NK-92 (cell line): ENCODE data around the gene RPL22.

ENCODE experiments used
- DNase-seq: peaks from one replicate; lab custom pipeline; 2025; ENCODE audit not compliant: unreplicated experiment; lab: John Stamatoyannopoulos, UW

Gene RPL22

DNA sequence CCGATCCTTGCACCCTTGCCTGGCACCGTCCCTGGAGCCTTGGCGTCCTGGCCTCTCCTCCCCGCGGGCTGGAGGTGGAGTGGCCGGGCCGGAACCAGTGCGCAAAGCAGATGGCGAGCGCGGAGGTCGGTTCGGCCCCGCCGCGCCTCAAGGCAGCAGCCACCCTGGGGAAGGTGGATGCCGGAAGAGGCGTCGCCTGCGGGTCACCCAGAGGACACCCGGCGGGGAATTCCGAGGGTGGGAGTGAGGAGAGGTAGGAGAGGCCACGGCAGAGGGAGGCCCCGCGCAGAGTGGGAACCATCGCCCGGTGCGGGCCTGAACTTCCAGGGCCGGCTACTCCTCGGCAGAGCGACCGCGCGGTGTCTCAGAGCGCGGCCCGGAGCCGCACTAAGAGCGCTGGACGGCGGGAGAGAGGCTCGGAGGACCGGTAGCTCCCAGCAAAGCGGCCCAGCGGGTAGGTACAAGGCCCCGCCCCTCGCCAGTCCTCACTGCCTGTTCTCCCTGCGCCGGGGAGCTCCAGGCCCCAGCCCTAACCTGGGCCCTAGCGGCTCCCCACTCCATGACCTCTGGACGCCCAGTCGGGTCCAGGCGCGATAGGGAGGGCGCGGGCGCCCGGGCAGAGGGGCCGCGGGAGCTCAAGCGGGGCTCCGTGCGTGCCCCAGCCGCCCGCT is 6.6 kb upstream of the RPL22 start, which contains the start of gene RNF207:
Gene RNF207, plus strand, starts transcription at position 271 of the 671 bp plus-strand sequence. CDS start 417 bp downstream, outside the sequence.
- no peak for DNase-seq

DNA sequence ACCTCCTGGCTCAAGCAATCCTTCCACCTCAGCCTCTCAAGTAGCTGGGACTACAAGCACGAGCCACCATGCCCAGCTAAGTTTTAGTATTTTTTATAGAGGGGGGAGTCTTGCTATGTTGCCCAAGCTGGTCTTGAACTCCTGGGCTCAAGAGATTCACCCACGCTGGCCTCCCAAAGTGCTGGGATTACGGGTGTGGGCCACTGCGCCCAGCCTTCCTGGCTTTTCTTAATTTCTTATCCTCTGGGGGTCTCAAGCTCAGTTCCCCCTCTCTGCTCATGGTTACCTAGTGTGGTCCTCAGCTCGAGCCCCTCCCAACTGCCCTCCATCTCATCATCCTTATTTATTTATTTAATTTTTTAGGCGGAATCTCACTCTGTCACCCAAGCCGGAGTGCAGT is 2.9 kb upstream of the RPL22 start:
- no peak for DNase-seq

DNA sequence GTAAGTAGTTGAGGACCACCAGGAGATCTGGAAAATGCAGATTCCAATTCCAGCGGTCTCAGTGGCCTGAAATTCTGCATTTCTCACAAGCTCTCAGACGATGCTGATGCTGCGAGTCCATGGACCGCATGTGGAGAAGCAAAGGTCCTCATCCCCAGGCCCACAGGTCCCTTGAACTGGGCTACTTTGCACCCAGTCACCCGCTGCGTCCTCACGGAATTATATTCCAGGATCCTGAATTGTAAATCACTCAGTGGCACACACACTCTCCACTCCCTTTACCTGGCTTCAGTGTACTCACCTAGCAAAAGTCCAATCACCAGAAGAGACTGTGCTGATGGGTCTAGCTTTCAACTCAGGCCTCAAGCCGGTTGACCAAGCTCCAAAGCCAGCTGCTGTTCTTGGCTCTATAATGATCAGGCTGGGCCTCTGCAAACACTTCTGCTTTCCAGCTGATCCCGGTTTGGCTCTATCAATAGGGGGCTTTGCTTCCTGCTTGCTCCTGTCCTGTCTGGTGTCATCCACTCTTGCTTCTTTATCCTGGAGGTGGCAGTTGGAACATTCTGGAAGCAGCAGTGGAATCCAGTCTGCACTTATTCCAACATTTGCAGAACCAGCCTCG is 904 bp upstream of the RPL22 start:
- no peak for DNase-seq

DNA sequence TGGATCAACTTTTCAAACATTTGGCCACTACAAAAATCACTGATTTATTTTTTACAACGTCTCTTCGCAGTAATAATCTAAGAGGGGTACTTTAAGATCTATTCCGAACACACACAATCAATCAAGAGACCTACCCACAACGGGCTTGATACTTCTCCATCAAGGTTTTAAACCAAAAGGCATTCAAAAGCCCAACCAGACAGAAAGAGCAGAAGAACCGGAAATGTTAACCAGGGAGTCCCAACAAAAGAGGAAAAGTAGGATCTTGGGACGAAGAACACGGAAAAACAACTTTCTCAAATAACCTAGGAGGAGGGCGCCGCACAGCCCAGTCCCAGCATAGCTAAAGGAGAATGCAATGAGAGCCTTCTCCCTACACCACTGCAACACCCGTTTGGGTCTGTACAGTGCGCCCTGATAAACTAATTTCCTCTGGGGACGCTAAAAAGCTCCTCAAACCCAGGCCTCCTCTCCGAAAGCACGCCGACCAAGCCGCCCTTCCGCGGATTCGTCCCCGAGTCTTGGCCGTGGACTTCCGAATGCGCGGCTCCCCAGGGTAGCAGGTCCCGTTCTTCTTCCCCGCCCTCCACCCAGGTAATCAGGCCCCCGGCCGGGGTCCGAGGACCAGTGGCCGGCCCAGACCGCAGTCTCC is 623 bp downstream of the RPL22 start:
- no peak for DNase-seq

DNA sequence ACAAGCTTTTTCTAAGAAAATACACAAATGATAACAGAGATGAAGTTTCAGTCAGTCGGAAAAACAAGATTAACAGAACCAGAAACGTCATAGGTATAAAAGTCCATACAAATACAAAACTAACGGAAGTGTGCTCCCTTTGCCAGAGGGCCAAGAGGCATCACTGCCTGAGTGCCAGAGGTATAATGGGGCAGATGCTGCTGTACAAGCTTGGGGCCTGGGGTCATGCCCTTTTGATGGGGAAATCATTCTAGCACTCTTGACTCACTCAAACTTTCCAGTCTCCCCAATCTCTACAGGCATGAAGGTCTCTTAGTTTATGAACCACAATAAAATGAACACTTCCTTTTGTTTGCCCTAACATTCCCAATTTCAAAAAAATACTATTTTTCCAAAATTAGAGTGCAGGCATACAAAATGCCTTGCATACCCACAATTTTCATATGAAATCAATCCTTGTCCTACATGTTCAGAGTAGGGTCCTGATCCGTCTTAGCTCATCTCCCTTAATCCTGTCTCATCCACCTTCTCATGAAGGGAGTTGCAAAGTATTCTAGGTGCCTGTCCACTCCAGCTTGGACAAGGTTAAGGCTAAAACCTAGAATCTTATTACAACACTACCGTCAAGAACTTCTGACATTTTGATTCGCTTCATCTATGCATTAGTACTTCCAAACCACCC is 1.5 kb downstream of the RPL22 start:
- no peak for DNase-seq

DNA sequence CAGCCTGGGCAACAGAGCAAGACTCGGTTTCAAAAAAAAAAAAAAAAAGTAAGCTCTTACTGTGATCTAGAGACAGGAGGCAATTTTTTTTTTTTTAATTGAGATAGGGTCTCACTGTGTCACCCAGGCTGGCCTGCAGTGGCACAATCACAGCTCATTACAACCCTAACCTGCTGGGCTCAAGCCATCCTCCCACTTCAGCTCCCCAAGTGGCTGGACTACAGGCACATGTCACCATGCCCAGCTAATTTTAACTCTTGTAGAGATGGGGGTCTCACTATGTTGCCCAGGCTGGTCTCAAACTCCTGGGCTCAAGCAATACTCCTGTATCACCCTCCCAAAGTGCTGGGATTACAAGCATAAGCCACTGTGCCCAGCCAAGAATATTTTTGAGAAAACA is 7.4 kb downstream of the RPL22 start:
- DNase-seq: no peak

DNA sequence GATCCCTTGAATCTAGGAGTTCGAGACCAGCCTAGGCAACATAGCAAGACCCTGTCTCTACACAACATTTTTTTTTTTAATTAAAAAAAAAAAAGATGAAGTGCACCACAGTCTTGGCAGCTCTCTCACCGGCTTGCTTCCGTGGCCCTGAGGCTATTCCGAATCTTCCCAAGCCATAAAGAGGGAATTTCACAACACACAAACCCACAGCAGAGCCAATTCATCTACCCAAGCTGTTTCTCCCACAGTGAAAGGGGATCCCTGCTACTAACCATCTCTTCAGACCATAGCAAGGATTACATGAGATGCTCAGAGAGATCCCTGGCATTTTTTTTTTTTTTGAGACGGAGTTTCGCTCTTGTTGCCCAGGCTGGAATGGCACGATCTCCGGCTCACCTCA is 10.9 kb downstream of the RPL22 start:
- no peak for DNase-seq

DNA sequence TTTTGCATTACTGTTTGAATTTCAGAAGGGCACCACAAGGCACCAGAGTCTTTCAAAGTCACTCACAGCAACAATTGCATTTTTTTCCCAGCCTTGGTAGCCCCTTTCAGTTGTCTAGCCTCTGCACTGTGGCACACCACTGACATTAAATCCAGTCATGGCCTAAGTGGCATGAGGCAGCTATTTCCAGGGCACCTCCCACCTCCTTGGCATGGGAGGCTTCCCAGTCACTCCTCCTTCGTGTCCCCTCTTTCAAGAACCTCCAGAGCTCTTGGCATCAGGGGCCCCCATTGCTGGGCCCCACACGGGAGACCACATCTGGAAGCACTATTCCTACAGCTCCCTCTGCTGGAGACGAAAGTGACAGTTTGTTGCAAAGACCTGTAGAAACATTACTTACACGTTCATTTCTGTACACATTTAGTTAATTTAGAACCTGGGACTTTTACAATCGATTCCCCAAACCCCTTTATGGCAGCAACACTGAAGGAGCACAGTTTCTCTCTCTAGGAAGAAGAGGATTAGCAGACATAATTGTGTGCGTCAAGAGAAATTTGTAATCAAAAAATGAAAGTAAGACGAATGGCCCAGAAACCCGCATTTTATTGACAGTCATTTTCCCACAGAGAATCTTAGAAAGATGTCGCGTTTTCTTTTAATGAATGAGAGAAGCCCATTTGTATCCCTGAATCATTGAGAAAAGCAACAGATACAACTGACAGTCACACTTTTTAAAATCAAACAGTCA is 13.6 kb downstream of the RPL22 start:
- DNase-seq: no peak

DNA sequence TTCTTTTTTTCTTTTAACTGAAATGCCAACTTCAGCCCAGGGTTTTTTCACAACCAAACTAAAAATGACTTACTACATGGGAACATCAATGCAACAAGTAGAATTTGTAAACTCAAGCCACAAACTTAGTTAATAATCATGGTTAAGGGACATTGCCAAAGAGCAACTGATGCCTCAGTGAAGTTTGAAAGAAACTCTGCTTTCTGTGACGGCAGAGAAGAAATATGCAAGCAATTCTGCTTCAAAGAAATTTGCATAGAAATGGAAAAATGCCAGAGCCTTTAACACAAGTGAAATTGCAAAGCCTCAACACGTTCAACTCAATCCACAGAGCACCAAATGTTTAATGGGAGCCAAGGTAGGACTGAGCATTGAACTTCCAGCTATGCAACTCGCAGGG is 14.2 kb downstream of the RPL22 start:
- no peak for DNase-seq

DNA sequence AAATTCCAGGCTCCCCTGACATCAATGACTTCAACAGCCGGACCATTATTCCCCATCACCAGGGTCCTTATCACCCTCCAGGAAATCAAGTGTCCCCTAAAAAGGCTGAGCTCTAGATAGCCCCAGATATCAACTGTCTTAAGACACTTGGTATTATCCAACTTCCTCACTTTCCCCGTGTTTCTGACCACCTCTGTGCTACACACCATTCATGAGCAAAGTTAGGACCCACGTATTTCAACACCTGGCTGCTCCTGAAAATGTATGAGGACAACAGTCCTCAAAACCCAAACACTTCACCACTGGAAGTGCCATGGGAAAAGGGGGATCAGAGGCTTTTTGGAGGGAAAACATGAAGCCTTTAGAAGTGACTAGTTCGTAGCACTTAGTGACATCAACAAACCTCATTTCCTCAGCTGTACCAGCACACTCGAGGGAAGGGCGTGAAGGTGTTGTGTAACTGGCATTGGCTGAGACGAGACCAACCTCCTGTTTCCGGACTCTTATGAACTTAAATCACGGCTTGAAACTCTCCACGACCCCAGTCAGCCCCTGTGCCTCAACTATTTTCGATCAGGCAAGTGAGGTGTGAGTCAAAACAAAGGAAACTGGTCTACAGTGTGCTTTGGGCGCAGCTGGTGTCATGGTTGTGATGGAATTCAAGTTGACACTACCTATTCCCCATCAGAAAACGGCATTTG is 15.2 kb downstream of the RPL22 start:
- no peak for DNase-seq

DNA sequence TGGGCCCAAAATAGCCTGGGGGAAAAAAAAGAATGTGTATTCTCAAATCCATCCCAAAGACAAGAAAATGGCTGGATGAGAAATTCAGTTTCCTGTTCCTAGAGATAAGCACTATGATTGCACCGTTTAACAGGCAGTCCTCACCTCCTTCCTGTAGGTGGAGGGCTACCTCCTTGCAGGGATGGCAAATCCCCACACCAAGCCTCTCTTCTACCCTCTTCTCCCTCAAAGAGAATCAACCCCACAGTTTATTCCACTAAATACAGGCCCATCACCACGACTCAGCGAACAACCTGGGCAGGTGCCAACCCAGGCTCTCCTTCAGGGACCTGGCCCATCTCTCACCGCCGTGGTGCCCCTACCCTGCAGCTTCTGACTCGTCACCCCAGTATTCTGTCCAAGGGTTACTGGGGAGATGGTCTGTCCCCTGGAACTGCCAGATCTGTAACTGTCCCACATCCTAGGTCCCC is 15.8 kb downstream of the RPL22 start:
- DNase-seq: no peak

DNA sequence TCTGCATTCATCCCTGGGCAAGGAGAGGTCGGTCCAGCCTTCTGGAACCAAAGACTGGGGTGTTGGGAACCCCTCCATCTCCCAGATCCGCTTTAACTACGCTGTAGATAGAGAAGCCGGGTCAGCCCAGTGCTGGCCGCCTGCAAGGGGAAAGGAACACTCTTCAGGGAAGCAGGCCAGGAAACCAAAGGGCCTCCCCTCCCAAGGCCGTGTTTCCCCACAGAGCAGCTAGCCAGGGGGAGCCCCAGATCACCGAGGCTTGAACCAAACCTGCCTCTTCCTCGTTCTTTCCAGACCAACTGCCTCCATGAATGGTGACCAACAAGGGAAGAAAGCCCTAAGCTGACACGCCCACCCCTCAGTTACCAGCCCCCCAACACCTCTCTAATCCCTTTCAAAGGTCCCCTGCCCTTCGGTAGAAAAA is 18.0 kb downstream of the RPL22 start:
- no peak for DNase-seq

DNA sequence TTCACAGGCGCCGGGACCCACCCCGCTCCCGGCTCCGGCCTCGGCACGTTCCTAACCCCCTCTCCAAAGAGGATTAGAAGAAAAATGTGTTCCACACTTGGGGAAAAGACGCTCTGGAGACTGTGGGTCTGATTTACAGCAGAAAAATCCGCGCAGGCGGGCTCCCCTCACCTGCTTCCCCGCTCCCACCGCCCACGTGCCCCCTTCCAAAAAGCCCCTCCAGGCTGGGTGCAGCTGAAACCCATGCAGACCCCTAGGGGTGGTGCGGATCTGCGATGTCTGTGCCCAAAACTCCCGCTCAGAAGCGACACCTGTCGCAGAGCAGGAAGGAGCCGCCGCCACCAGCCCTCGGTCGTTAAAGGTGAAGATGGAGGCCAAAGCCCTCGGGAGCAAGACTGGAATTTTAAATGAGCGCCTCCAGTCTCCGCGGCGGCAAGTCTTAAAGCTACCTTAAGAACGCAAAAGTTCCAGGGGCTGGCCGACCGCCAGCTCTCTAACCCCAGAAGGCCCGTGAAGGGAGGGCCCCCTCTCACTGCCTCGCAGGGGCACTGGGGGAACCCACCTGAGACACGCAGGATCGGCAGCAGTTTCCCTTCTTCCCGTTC is 18.6 kb downstream of the RPL22 start:
- no peak for DNase-seq

DNA sequence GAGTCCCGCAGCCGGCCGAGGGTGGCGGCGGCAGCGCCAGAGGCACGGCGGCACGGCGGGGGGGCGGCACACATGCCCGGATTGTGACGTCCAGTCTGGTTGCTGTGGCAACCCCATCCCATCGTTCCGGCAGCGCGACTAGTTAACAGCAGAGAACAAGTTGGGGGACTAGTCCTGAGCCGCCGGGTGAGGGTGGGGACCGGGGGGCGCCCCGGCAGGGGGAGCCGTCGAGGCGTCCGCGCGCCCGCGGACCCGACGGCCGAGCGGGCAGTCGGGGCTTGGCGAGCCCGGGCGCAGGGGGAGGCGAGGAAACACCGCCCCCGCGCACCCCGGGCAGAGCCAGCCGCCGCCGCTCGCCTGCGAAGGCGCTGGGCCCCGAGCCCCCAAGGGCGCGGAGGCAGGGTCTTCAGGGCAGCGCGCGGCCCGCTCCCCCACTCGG is 19.1 kb downstream of the RPL22 start, which contains the start of gene CHD5:
Gene CHD5, minus strand, starts transcription at position 54 of the 439 bp plus-strand sequence. CDS start 298 bp downstream, outside the sequence.
- DNase-seq: no peak

DNA sequence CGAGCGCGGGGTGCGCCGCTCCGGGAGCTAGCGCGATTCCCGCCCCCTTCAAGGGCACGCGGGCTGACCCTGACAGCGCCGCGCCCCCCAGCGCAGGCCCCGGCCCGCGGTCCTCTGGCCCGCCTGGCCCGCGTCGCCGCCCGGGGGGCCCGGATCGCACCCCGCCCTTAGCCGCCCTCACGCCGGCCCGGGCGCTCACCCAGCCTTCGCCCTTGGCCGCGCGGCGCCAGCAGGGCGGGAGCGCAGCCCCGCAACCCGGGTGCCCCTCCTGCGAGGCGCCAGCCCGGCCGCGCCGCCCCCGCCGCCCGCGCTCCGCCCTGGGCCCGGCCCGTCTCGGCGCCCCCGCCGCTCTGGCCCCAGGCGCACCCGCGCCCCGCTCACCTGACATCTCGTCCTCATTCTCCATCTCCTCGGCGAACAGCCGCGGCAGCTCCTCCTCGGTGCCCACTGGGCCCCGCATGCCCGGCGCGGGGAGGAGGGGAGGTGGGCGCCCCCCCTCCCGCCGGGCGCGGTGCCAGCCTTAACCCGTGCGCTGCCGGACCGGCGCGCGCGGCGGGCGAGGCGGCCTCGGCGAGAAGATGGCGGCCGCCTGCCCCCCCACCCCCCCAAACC is 19.7 kb downstream of the RPL22 start:
- DNase-seq: no peak

DNA sequence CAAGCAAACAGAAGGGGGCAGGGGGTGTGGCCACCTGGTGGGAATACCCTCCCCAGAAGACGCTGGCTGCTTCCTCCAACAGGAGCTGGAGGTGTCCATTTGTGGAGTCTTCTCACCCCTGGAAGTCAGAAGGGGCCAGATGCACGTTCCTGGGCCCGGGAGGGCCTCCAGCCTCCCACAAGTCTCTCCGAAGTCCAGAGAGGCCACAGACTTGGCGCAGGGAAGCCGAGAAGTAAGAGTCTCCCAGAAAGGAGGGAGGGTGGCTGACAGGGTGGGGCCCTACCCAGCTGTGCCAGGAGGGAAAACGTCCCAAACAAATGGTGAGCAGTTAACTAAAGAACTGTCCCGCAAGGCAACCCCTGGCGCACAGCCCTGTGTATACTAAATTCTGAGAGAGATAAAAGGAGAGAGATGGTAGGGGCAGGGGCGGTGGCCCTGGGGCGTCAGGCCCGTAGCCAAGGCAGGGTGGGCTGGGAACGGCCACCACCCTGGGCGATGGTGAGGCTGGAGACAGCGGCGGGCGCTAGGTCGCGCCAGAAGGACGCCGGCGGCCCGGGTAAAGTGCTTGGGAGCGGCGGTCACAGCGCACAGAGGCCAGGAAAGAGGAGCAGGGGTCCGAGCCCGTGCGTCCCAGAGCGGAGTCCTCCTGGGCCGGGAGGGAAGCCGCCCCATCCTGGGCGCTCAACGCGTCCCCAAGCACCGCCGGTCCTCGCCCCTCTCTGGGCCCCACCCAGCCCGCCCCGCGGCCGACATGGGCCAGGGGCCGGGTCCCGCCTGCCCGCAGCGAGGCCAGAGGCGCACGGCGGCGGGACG is 20.4 kb downstream of the RPL22 start:
- no peak for DNase-seq

DNA sequence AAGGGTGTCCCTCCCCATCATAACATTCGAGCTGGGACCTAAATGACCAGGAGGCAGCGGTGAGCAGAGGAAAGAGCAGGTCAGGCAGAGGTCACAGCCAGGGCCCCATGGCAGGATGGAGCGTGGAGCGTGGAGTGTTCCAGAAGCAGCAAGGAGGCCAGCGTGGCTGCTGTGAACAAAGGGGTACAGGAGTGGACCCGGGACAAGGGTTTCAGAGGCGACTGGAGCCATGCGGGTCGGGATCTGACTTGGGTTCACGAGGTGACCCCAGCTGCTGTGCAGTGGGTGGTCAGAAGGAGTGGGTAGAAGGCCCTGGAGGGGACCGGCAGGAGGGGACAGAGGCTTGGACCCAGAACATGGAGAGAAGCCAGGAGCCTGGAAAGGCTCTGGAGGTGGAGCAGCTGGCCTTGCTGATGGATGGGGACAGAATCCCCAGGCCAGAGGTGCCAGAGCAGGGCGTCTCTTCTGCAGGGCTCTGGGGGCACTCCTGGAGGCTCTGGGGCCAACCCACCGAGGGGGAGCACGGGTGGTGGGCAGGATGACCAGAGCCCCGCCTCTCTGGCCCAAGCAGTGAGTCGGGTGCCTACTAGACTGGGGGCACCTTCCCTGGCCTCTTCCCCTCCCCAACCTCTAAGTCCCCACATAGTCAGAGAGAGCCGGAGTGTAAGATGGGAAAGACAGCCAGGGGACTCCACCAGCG is 21.6 kb downstream of the RPL22 start:
- DNase-seq: no peak

DNA sequence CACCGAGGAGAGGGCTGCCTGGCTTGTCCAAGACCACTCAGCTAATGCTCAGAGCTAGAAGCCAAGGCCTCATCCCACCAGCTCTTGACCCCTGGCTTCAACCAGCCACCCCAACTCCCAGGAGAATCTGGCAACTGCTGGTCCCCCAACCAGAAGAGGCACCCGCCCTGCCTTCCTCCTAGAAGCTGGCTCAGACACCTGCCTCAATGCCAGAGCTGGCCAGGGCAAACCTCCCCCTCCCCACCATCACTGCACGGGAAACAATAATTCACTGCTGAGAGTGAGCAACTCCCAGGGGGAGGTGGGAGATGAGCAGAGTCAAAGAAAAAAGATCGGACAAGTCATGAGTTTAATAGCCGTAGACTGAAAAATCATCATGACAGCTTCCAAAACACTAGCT is 22.6 kb downstream of the RPL22 start:
- no peak for DNase-seq
